Suprapubic skin (tissue), 3 donors: Measurements from ENCODE around the gene RHEX.

Source experiments
- EP300 ChIP-seq: sonication (generic); formaldehyde crosslinking; IDR thresholded peaks from one replicate; pipeline ENCODE4 v1.6.1; 2017; ENCODE audit warnings: antibody characterized with exemption
- POLR2A ChIP-seq, 2 donors: fragments of 450-650 bp; IDR thresholded peaks; one replicate each; pipeline ENCODE4 v1.6.1; 2017; ENCODE audit warnings: antibody characterized with exemption in 2 of 2, mild to moderate bottlenecking in 2 of 2, moderate library complexity in 2 of 2
- TF ChIP-seq, protein P1 (sequence below), 2 donors: fragments of 200-600 bp in 1 of 2; fragments of 450-650 bp in 1 of 2; sonication (generic) in 1 of 2; IDR thresholded peaks; one replicate each; pipeline ENCODE4 v1.5.1; 2016 to 2019; ENCODE audit warnings: antibody characterized with exemption in 2 of 2, mild to moderate bottlenecking in 1 of 2, moderate library complexity in 1 of 2

DNA sequence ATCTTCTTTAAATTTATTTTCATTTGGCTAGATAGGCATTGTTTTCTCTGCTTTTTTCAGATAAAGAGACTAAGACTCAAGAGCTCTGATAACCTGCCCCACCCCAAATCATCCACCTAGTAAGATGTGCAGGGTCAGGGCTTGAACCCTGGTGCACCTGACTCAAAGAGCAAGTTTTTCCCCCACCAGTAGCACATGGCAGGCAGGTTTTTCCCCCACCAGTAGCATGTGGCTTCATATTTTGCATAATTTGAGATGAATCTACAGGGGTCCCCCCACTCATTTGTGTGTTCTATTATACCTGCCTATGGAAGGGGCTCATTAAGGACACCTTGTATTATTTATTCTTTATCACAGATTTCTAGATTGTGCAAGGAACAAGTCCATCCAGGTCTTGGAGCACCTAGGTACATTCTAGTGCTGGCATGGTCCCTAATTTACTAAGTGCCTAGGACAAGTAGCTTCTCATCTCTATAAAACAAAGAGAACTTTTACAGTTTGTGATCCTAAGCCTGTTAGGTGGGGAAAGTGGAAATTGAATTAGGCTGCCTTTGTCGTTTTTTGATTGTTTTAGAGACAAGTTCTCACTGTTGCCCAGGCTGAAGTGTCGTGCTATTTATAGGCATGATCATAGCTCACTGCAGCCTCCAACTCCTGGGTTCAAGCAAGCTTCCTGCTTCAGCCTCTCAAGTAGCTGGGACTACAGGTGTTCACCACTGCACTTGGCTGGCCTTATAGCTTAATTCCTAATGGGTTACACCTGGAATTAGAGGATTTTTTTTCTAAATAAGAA lies 16.1 kb upstream of the RHEX start:
- TF ChIP-seq, protein P1, sequence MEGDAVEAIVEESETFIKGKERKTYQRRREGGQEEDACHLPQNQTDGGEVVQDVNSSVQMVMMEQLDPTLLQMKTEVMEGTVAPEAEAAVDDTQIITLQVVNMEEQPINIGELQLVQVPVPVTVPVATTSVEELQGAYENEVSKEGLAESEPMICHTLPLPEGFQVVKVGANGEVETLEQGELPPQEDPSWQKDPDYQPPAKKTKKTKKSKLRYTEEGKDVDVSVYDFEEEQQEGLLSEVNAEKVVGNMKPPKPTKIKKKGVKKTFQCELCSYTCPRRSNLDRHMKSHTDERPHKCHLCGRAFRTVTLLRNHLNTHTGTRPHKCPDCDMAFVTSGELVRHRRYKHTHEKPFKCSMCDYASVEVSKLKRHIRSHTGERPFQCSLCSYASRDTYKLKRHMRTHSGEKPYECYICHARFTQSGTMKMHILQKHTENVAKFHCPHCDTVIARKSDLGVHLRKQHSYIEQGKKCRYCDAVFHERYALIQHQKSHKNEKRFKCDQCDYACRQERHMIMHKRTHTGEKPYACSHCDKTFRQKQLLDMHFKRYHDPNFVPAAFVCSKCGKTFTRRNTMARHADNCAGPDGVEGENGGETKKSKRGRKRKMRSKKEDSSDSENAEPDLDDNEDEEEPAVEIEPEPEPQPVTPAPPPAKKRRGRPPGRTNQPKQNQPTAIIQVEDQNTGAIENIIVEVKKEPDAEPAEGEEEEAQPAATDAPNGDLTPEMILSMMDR (IDR thresholded peaks at IDR 0.05), result no peak
- no peak for TF ChIP-seq POLR2A (IDR thresholded peaks at IDR 0.05)
- no peak for TF ChIP-seq EP300
